ENCODE measurements around the gene TGFBR3L.
"Not testable (repeated sequence)": the region's sequence is repeated elsewhere in the genome, so short reads cannot be mapped to it uniquely, and the experiment has no call there.

Gene TGFBR3L

DNA sequence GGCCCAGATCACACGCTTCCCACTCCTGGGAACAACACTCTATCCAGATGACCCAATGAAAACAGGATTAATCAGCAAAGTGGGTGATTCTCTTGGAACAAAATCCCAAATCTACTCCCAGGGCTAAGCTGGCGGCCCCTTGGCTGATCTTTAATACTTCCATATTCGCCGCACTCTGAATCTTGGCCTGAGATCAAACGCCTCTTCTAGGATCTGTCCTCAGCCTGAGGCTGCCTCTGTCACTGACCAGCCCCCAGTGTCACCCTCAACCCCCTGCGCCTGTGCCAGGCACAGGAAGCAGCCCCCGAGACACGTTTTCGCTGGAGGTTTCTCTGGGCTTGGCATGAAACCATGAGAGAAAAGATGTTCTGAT is 13.7 kb downstream of the TGFBR3L start:
- no peak for DNase-seq (ENCODE audit: low read depth)

DNA sequence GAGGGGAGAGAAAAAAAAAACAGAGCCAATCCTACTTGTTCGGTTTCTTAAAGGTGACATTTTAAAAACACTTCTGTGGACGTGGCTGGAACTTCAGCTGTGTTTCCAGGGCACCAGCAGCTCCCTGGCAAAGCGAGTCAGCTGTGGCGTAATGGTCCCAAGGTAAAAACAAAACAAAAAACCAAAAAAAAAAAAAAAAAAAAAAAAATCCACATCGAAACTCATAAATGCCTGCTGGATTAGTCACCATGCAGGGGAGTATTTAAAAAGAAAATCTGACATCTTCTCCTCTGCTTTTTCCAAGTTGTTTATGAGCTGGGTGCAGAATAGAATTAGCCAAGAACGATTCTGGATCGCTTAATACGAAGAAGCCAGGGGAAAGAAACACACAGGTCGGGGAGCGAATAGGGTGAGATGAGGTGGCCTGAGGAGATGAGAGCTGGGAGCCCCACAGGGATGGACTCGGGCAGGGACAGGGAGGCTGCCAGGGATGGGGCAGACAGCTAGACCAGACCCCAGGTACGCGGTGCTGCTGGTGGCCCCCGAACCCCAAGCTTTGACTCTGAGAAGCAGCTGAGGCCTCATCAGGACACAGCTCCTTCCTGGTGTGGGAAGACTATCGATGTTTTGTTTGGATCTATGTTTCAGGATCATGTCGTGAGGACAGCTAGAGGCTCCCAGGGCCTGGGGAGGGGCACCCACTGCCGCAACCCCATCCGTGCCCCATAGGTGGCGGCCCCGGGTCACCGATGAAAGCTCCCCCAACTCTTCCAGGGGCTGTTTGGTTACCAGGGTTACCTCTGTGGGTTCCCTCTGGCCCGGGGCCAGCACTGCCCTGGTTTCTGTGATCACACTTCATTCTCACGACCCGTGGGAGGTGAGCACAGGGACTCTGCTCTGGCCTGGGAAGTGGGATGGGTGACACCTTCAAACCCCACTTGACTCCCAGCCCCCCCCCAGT is 14.4 kb downstream of the TGFBR3L start:
- peak; percentile 75 for DNase-seq (ENCODE audit: low read depth)

DNA sequence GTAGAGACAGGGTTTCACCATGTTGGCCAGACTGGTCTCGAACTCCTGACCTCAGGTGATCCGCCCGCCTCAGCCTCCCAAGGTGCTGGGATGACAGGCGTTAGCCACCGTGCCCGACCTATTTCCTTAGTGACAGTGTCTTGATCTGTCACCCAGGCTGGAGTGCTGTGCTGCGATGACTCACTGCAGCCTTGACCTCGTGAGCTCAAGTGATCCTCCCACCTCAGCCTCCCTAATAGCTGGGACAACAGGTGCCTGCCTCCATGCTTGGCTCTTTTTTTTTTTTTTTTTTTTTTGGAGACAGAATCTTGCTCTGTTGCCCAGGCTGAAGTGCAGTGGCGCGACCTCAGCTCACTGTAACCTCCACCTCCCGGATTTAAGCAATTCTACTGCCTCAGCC is 15.4 kb downstream of the TGFBR3L start:
- not testable (repeated sequence) for DNase-seq (ENCODE audit: low read depth)

DNA sequence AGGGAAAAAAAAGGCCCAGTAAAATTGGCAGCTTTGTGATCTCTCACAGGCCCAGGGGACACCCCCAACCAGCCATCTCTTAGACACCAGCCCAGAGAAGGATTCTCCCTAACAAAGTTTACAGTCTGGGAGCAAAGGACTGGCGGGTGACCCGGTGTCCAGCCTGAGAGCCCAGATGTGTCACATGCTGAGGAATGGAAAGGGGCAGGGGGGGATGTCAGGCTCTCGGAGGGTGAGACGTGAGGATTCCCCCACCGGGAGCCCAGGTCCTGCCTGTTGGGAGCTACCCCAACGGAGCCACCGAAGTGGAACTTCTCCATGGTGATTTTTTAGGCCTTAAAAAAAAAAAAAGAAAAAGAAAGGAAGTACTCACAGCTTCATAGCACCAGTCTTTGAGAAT is 16.1 kb downstream of the TGFBR3L start:
- no peak for DNase-seq (ENCODE audit: low read depth)

DNA sequence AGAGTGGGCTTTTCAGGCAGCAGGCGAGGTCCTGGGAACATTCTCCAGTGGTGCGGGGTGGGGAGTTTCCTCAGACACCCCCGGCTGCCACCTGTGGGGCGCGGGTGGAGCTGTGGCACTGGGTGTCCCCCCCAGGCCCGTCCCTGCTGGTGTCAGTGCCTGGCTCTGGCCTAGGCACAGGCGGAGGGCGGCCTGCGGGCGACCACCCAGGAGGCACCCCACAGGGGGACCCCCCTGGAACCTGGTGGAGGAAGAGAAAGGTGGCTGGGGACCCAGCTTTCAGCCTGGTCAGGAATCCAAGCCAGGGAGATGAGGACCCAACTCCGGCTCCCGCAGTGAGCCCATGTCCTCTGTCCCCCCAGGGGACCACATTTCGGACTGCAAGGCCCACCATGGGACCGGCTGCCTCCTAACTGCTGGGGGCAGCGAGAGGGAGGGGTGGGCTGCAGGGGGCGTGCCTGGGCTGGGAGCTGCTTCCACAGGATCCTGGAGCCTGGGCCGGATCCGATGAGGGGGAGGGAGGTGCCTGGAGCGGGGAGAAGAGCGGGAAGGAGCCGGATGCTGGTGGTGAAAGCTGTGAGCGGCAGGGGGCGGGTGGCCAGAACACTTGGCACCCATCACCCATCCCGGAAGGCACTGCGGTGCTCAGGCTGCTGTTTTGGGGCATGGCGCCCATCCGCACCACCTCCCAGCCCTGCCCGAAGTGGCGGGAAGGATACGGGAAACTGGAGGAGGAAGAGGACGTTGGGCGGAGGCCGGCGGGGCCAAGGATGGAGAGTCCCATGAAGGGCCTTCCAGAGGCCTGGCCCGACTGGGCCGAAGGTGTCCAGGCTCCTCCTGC is 16.8 kb downstream of the TGFBR3L start:
- DNase-seq (ENCODE audit: low read depth), result no peak

DNA sequence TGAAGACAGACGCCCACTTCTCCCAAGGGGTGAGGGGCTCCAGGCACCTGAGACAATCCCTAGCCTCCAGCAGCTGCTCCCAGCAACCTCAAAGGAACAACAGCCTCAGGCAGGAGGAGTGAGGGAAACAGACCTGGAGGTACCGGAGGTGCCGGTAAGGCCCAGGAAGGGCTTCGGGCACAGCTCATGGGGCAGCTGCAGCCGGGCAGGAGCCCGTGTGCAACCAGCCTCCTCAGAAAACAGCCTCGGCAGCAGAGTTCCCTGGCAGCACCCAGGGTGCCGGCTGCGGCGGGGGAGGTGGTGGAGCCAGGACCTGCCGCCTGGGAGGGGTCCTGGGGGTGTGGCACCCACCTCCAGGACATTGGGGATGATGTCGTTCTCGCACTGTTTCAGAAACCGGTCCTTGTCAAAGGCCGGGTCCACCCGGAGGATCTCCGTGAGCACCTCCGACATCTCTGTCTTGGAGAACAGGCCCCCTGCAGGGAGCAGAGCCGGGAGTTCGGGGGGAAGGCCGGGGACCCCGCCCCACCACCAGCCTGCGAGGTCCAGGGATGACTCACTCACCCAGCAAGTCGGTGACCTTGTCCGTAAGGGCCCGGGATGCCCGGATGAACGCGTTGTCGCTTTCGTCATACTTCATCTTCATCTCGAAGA is 17.8 kb downstream of the TGFBR3L start:
- DNase-seq (ENCODE audit: low read depth), result no peak

DNA sequence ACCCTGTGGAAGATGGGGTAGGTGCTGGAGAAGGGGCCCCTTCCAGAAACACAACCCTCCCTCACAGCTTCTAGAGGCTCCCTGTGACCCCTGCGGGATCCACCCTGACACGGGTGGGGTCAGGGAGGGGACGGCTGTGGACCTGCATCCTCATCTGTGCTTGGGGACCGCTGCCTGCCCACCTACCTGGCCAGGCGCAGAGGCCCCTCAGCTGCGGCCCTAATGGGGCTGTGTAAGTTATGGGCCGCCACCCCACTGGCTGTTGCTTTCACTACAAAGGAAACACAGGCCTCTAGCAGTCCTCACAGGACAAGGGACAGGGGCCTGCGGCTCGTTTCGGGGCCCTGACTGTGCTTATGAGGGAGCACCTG is 18.3 kb downstream of the TGFBR3L start:
- DNase-seq (ENCODE audit: low read depth), result no peak

DNA sequence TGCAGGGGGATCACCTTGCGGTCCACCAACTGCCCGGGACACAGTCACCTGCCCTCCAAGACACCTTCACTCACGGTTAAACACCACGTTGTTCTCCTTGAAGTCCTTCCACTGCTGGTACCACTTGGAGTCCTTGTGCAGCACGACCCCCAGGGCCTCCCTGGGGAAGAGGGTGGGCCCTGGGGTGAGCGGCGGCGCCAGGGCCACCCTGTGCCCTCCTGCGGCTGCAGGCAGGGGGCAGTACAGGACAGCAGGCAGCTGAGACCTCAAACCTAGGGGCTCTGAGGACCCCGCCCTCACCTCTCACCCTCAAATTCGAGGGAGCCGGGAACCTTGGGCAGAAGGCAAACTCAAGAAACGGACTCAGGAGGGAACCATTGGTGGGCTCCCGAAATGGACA is 18.8 kb downstream of the TGFBR3L start:
- DNase-seq (ENCODE audit: low read depth), result no peak

DNA sequence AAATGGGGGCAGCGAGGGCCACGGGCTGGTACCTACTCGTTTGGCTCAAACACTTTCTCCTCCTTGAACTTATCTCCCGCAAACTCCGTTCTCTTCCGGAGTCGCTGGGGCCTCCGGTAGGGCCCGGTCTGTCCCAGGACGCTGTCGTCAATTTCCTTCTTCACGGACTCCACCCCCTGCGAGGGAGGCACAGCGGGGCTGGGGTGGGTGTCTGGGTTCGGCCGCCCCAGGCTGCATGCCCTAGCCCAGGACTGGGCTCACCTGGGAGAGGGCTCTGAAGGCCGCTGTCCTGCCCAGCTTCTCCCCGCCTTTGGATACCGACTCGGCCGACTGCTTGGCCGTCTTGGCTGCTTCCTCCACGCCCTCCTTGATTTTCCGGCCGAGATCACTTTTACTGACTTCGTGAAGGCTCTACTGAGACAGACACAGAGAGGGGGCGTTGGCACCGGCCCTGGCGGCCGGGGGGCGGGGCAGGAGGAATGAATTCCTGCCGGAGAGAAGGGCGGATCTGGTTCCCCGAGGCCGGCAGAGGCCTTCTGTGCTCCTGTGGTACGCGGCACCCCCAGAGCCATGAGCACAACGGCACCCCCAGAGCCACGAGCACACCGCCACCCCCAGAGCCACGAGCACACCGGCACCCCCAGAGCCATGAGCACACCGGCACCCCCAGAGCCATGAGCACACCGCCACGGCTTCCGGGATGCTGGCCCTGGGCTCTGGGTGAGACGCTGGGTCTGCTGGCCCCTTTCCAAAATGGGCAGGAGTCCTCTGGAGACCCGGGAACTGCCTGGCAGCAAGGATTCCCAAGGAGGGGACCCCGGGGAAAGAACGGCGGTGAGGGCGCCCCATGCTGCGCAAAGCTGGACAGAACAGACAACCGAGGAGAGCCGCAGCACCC is 19.4 kb downstream of the TGFBR3L start:
- DNase-seq (ENCODE audit: low read depth), result no peak

DNA sequence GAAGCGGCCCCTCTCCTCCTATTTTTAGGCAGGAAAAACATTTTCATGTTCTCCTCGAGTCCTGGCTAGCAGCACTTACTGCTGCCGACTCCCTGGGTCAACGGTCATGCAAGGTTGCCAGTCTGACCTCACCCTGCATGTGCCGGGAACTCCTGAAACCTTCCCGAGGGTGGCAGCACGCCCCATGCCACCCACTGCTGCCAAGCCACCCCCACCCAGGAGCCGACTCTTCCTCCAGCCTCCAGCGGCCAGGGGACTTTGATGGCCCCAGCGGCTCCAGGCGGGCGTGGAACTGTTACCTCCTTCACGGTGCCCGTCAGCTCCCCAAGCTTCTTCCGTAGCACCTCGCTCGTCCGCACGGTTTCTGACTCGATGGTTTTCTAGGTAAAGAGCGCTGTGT is 20.1 kb downstream of the TGFBR3L start:
- DNase-seq (ENCODE audit: low read depth), result no peak

DNA sequence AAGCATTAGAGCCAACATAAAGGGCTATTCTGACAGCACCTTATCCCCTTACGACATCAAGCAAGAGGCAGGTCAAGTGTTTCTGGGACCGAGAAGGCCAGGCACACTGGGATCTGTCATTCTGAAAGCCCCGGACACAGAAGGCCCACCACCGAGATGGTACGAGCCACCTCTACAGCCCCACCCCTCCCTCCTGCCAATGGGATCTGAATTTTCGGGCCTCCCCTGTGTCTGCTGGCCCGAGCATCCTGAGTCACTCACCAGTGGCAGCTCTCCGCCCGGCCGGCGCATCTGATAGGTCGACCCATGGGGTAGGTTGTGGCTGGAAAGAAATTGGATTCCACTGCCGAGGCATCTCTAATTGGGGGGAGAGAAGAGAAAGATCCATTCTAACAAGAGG is 26.2 kb downstream of the TGFBR3L start:
- DNase-seq (ENCODE audit: low read depth), result no peak

DNA sequence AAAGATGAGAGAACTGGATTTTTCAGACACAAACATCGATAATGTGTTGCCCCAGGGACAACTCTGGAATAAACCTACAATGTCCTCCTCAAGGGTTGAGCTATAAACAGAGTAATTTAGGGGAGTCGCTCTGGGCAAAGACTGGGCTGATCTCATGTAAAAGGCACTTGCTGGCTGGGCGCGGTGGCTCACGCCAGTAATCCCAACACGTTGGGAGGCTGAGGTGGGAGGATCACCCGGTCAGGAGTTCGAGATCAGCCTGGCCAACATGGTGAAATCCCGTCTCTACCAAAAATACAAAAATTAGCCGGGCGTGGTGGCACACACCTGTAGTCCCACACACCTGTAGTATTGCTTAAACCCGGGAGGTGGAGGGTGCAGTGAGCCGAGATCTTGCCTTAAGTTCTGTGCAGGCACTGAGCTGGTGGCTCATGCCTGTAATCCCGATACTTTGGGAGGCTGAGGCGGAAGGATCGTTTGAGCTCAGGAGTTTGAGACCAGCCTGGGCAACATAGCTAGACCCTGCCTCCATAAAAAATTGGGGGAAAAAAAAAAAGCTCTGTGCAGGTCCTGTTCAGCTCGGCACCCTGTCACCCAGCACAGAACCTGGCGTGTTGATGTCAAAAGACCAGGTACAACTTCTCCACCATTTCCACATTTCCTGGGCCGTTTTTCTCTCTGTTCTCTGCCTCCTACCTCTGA is 27.4 kb downstream of the TGFBR3L start:
- DNase-seq (ENCODE audit: low read depth), result no peak

DNA sequence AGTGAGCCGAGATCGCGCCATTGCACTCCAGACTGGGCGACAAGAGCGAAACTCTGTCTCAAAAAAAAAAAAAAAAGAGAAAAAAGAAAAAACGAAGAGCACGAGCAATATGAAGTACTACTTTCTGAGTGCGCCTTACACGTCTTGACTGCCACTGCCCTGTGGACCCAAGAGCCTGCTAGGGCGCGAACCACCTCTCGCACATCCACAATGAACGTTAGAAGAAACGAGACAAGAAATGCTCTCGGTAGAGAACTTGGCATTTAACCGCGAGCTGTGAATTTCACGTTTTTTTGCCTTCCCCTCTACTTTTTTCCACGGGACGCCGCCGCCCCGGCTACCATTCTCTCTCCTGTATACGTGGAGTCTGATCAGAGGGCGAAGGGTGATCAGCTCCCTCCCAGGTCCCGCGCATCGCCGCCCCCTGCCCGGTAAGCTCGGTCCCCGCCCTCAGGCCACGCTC is 28.4 kb downstream of the TGFBR3L start:
- no peak for DNase-seq (ENCODE audit: low read depth)

DNA sequence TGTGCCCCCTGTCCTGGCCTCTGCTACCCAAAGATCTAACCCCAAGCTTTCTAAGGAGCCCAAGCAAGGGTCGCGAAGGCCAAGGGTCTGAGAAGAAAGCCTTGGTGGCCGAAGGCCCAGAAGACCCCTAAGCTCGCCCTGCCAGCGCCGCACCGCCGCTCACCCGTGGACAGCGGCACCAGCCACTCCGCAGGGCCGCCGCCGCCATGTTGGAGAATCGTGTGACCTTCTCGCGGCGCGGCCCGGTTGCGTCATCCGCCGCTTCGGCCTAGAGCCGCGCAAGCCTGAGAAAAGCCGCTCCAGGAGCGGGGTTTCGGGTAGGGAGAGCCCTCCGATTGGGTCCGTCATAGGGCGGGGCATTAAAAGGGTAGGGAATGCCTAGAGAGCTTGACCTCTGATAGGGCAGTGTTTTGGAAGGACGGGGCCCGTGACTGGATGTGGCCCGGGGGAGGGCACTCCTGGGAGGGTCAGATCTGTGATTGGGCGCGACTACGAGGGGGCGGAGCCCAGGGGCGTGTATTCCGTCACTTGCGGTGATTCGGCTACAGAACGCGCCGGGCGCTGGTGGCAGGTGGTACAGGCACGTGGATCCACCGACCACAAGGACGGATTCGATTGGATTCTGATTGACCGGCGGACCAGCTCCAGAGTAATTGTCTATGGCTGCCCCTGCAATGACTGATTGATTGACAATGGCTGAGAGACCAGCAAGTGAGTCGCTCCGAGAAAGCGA is 29.0 kb downstream of the TGFBR3L start, which contains the start of gene TIMM44:
Gene TIMM44 (minus strand): TSS at position 223 of the 733 bp plus-strand sequence. CDS start 15 bp downstream, at position 208.
- DNase-seq (ENCODE audit: low read depth), result peak; percentile 100

DNA sequence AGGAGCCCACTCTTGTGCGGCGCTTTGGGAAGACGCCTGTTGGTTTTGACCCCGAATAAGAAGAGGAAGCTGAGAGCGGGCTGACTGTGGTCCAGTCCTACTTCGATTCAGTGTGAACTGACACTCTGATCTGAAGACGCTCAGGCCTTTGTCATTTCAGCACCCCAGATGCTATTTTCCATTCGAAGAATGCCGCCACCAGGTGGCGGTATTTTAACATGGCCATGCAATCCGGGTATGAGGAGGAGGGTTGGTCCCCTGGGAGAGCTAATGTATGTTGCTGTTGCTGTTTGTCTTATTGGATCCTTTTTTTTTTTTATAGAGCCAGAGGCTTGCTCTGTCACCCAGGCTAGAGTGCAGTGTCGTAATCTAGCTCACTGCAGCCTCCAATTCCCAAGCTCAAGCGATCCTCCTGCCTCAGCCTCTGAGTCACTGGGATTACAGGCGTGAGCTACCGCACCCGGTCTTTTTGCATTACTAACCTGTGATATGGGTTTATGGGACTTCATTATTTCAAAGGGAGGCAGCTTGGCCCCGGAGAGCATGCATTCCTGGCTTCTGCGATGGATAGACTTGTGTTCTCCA is 29.6 kb downstream of the TGFBR3L start:
- DNase-seq (ENCODE audit: low read depth), result peak; percentile 84

DNA sequence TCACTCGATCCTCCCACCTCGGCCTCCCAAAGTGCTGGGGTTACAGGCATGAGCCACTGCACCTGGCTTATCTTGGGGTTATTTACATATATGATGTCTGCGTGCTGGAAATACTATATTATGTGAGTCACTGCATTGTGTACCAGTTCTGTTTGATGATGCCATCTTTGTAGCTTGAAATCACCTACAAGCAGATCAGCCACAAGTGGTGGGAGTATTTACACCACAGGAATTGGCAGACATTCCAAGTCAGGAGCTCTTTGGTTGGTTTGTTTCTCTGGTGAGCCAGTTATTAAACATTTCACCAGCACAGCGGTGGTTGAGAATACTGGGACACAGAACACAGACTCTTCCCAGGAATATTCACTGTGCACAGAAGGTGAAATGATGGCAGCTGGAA is 33.3 kb downstream of the TGFBR3L start:
- DNase-seq (ENCODE audit: low read depth), result no peak

DNA sequence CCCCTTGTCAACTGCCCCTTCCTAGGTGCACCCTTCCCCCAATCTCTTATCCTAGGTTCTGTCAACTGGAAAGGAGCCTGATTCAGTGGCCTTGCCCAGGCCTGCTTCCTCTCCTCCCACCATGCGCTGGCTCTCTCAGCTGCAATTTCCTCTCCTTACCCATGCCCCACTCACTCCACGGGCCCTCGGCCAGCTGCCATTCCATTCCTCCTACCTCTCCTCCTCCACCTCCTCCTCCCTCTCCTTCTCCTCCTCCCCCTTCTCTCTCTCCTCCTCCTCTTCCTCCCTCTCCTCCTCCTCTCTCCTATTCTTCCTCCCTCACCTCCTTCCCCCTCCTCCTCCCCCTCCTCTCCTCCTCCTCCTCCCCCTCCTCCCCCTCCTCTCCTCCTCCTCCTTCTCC is 38.4 kb downstream of the TGFBR3L start:
- no peak for DNase-seq (ENCODE audit: low read depth)

DNA sequence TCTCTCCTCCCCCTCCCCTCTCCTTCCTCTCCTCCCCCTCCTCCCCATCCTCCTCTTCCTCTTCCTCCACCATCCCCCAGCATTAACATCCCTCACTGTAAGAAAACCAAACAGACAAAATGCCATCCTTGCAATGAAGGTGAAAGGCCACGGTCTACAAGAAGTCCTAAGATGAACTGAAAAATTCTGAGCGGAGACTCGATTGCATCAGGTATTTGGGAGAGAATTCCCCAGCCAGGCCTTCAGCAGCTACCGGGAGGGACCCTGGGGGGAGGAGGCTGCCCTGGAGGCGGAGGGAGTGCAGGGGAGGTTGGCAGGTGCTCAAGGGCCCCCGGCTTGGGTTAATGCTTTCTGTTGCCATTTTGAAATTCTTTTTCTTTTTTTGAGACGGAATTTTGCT is 38.9 kb downstream of the TGFBR3L start:
- no peak for DNase-seq (ENCODE audit: low read depth)

DNA sequence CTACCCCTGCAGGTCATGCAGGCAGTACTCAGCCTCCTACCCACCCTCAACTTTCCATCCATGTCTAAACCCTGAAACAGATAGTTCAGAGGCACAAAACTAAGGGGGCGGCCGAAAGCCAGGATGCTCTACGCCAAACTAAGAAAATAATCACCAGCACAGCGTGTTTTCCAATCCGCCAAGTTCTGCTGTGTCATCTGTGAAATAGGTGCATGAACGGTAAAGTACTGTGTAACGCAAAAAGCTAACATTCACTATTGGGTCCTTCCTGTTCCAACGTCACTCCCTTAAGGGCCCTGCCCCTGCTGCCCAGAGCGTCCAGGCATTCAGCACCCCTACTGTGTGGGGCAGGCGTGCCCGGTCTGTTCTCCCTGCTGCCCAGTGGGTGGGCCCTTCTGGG is 41.1 kb downstream of the TGFBR3L start:
- DNase-seq (ENCODE audit: low read depth), result no peak

DNA sequence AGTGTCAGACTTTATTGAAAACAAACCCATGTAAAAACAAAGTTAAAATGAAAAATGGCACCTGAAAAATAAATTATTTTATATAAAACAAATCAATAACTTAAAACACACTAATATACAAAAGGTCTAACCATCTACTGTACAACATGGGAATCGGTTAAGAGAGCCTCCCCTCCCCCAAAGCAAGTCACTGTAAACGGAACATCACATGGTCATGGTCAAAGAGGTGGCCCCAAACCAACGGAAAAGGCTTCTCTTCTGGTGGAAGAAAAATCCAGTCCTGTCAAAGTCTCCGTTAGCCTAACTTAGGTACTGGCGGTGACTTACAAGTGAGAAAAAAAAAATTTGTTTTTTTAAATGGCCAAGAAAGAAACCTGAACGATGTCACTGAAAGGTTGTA is 44.6 kb downstream of the TGFBR3L start:
- DNase-seq (ENCODE audit: low read depth), result no peak

Measured in GM04504 (cell line).